AG10803 (cell line): Measurements from ENCODE around the gene OPA3.
A peak's percentile ranks its signal among the peaks of the same experiment; 100 is the strongest.

Experiments used
- DNase-seq: peaks from one replicate; pipeline ENCODE4 v3.0.0; 2010; ENCODE audit warnings: low read depth
- H3K4me3 ChIP-seq: 2 replicates; pipeline ENCODE4 v1.5.1; 2011; ENCODE audit warnings: mild to moderate bottlenecking, low read length, control low read depth
- TF ChIP-seq, protein P1 (sequence below): conservative IDR thresholded peaks from 2 replicates; pipeline ENCODE4 v1.5.1; 2011; ENCODE audit warnings: mild to moderate bottlenecking, low read length, control low read depth, inconsistent platforms

OPA3 gene

DNA sequence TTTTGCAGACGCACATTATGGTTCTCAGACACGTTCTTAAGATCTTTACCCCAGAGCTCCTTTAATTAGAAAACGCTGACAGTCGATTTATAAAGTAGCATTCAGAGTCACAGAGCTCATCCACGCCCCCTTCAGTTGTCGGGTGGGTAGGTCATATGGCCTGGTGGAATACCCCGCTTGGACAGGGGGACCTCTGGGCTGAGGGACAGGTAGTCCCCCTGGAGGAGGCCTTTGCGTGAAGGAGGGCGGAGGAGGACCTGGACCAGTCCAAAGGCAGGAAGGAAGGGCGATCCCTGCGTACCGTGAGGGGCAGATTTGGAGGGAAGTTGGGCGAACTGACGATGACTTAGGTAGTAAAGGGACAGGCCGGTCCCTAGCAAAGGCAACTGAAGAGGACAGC is 56.9 kb downstream of the OPA3 start:
- H3K4me3 ChIP-seq = no peak overlapping the region
- no peak for DNase-seq
- TF ChIP-seq, protein P1, sequence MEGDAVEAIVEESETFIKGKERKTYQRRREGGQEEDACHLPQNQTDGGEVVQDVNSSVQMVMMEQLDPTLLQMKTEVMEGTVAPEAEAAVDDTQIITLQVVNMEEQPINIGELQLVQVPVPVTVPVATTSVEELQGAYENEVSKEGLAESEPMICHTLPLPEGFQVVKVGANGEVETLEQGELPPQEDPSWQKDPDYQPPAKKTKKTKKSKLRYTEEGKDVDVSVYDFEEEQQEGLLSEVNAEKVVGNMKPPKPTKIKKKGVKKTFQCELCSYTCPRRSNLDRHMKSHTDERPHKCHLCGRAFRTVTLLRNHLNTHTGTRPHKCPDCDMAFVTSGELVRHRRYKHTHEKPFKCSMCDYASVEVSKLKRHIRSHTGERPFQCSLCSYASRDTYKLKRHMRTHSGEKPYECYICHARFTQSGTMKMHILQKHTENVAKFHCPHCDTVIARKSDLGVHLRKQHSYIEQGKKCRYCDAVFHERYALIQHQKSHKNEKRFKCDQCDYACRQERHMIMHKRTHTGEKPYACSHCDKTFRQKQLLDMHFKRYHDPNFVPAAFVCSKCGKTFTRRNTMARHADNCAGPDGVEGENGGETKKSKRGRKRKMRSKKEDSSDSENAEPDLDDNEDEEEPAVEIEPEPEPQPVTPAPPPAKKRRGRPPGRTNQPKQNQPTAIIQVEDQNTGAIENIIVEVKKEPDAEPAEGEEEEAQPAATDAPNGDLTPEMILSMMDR = no peak

DNA sequence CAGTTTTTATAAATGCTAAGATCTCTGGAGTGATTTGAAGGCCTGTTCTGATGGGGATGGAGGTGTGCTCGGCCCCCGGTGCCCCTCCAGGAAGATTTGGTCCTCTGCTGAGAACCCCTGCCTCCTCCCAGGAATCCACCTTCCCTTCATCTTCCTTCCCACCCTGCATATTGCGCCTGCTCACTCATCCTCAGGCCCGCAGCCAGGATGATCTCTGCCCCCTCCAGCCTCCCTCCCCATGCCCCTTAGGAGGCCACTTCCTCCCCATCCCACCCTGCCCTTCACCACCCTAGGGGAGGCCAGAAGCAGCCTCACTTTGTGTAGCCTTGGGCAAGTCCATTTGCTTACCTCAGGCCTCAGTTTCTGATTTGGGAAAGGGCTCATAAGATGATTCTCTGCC is 57.6 kb downstream of the OPA3 start:
- H3K4me3 ChIP-seq = no peak overlapping the region
- TF ChIP-seq, protein P1 = no peak
- DNase-seq = no peak

DNA sequence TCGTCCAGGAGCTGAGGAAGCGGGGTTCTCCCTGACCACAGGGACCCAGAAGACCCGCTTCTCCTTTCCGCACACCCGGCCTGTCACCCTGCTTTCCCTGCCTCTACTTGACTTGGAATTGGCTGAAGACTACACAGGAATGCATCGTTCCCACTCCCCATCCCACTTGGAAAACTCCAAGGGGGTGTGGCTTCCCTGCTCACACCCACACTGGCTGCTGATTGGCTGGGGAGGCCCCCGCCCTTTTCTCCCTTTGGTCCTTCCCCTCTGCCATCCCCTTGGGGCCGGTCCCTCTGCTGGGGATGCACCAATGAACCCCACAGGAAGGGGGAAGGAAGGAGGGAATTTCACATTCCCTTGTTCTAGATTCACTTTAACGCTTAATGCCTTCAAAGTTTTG is 58.5 kb downstream of the OPA3 start:
- TF ChIP-seq, protein P1 = no peak
- no peak overlapping the region for H3K4me3 ChIP-seq
- DNase-seq = peak; percentile 56

DNA sequence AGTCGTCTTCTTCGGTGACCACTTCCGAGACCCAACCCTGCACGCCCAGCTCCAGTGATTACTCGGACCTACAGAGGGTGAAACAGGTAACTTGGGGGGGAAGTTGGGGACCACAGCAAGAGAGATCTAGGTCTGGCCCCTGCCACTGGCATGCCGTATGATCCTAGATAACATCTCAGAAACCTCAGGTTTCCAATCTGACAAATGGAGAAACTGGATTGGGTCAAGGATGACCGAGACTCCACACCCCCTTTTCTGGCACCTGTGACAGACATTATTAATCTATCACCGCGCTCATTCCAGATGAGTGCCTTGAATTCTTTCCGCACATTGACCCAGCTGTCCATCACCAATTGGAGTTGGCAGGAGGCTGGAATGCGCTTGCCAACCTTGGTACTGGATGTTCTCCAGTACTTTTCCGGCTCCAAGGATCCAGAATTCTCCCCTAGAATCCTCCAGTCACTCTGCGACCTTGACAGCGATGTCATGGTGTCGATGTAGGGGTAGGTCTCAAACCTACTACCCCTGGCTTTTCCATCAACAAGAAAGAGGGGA is 60.0 kb downstream of the OPA3 start:
- TF ChIP-seq, protein P1 = no peak
- no peak overlapping the region for H3K4me3 ChIP-seq
- no peak for DNase-seq

DNA sequence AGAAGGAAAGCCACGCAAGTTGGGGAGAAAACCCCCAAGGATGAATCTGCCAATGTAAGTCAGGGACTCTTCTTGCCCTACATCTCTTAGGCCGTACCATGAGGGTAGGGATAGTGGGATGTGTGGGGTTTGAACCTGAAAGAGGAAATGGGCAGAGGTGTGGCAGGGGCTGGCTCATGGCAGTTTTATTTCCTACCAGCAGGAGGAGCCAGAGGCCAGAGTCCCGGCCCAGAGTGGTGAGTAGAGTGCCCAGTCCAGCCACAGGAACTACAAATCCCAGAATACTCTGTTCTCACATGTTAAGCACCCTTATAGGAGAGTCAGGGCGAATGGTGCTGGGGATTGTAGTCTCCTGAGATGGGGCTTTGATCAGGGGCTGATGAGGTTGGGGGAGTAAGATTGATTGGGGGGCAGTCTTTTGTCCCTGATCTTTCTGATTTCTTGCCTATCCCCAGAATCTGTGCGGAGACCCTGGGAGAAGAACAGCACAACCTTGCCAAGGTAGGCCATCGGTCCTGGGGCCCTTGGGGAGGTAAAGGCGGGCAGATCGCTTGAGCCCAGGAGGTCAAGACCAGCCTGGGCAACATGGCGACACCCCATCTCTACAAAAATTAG is 60.9 kb downstream of the OPA3 start:
- H3K4me3 ChIP-seq = no peak overlapping the region
- TF ChIP-seq, protein P1 = peak; percentile 79
- peak; percentile 82 for DNase-seq

DNA sequence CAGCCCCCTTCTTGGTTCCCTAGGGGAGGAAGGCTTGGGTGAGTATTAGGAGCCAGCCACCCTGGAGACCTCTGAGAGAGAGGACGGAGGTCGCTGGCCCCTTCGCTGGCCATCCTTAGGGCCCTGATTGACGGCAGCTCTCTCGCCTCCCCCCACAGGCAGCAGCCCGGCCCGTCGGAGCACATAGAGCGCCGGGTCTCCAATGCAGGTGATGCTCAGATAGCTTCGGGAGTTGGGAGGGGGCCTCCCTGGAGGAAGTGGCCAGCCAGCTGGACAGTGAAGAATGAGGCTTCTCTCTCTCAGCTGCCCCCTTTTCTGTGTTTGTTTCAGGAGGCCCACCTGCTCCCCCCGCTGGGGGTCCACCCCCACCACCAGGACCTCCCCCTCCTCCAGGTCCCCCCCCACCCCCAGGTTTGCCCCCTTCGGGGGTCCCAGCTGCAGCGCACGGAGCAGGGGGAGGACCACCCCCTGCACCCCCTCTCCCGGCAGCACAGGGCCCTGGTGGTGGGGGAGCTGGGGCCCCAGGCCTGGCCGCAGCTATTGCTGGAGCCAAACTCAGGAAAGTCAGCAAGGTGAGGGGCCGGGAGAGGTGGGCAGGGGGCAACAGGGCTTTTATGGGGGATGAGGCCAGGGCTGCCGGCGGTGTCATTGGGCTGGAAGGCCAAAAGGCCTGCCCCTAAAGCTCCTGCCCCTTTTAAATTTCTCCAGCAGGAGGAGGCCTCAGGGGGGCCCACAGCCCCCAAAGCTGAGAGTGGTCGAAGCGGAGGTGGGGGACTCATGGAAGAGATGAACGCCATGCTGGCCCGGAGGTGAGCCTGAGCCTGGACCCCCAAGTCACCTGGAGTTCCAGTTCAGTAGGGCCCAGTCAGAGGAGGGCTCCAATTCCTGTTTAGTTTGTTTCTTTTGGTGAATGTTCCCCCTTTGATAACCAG is 62.3 kb downstream of the OPA3 start:
- H3K4me3 ChIP-seq = no peak overlapping the region
- TF ChIP-seq, protein P1 = no peak
- no peak for DNase-seq

DNA sequence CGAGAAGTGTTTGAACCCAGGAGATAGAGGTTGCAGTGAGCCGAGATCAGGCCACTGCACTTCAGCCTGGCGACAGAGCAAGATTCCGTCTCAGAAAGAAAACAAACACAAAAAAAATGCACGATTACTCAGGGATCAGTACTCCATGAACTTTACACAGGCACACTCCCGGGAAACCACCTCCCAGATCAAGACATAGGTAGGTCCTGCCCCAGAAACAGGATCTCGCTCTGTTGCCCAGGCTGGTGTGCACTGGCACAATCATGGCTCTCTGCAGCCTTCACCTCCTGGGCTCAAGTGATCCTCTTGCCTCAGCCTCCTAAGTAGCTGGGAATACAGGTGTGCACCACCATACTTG is 66.2 kb downstream of the OPA3 start:
- H3K4me3 ChIP-seq = no peak overlapping the region
- TF ChIP-seq, protein P1 = no peak
- no peak for DNase-seq
